Measurements from ENCODE around the gene C1orf232.

C1orf232 gene

GRCh38 chr1:26182383-26182696 lies 13.6 kb upstream of the C1orf232 start:
- DNase-seq (ENCODE audit: extremely low spot score): no peak
- TF ChIP-seq CTCF (IDR thresholded peaks at IDR 0.05; ENCODE audit: control extremely low read depth, extremely low read depth, low read depth, missing control alignments): no peak
- CTCF ChIA-PET: interaction anchor here (1.0 to 1.5 kb wide), 2 partner anchors 12 to 30 kb away, joined by 3 to 9 read pairs; partner anchors contain the start of gene ZNF593
- POLR2A ChIA-PET: no interaction called here

GRCh38 chr1:26181586-26182382 lies 13.0 kb upstream of the C1orf232 start:
- CTCF ChIA-PET: interaction anchor here (1.0 to 4.9 kb wide), 4 partner anchors 8 to 52 kb away, joined by 3 to 44 read pairs (median 4); partner anchors contain the start of genes C1orf232, CATSPER4, CEP85 and ZNF593
- no peak for TF ChIP-seq CTCF (IDR thresholded peaks at IDR 0.05; ENCODE audit: control extremely low read depth, extremely low read depth, low read depth, missing control alignments)
- POLR2A ChIA-PET: no interaction called here

GRCh38 chr1:26180010-26180506 lies 11.3 kb upstream of the C1orf232 start:
- ChIA-PET POLR2A (interaction anchor here (0.6 kb wide), 1 partner anchor 53 kb away, joined by 3 read pairs; no protein-coding TSS in a partner anchor), CTCF (interaction anchor here (0.9 to 4.9 kb wide), 5 partner anchors 10 to 237 kb away, joined by 3 to 44 read pairs (median 4); partner anchors contain the start of genes C1orf232, CATSPER4, CEP85 and ZNF593)
- TF ChIP-seq CTCF (IDR thresholded peaks at IDR 0.05; ENCODE audit: control extremely low read depth, extremely low read depth, low read depth, missing control alignments): no peak
- no peak for DNase-seq (ENCODE audit: extremely low spot score)

More at GRCh38 chr1:26181586-26182382, 13.0 kb upstream of the C1orf232 start:
- DNase-seq (ENCODE audit: extremely low spot score): no peak

GRCh38 chr1:26177182-26177684 lies 8.5 kb upstream of the C1orf232 start, which contains the start of gene CNKSR1:
CNKSR1 (plus strand) TSS chr1:26177491; CDS start chr1:26177548, 57 bp downstream.
- POLR2A ChIA-PET: no interaction called here
- CTCF ChIA-PET: interaction anchor here (0.7 to 4.9 kb wide), 6 partner anchors 8 to 145 kb away, joined by 3 to 44 read pairs (median 4); partner anchors contain the start of genes C1orf232, CEP85 and ZNF593
- no peak for DNase-seq (ENCODE audit: extremely low spot score)
- TF ChIP-seq CTCF (IDR thresholded peaks at IDR 0.05; ENCODE audit: control extremely low read depth, extremely low read depth, low read depth, missing control alignments): no peak

- TF ChIP-seq CTCF (IDR thresholded peaks at IDR 0.05; ENCODE audit: control extremely low read depth, extremely low read depth, low read depth, missing control alignments): no peak
- no peak for DNase-seq (ENCODE audit: extremely low spot score)
- CTCF ChIA-PET: interaction anchor here (1.2 to 2.5 kb wide), 4 partner anchors 59 to 242 kb away, joined by 3 to 8 read pairs (median 4); partner anchors contain the start of gene CEP85
- POLR2A ChIA-PET: interaction anchor here (0.6 kb wide), 1 partner anchor 308 kb away, joined by 3 read pairs; no protein-coding TSS in a partner anchor
Observed at GRCh38 chr1:26175346-26175745, 6.6 kb upstream of the C1orf232 start.
